ENCODE data around the gene RND3. TPM values are rescaled to one million over a fixed set of nuclear protein-coding genes. Genes with fewer than 3 reads are reported as not detected.

The RND3 gene
- polyA plus RNA-seq, 2 of the 4 experiments (the other 2 are of a cell fraction), result 56.8 to 137 TPM

- peaks cover 19% of the 10 kb centered on the region for H3K4me1 ChIP-seq
- peaks cover 15% of the 10 kb centered on the region for H3K9me3 ChIP-seq
- POLR2A ChIA-PET, result no interaction called here
- ATAC-seq (peak; percentile 76 to 83), DNase-seq (ENCODE audit: low read depth in 1 of 2, low spot score in 1 of 2) (no peak), FAIRE-seq (no peak)
- TF ChIP-seq PBX3 (IDR thresholded peaks at IDR 0.05) (no peak), TFCP2L1 (CRISPR knock-in tag; IDR thresholded peaks at IDR 0.05) (no peak), ZSCAN20 (CRISPR knock-in tag; IDR thresholded peaks at IDR 0.05) (no peak), RNF2 (IDR thresholded peaks at IDR 0.05; ENCODE audit: borderline replicate concordance, low read depth) (no peak), MYC (IDR thresholded peaks at IDR 0.05; ENCODE audit: borderline replicate concordance, low read length) (no peak), EHF (CRISPR knock-in tag; IDR thresholded peaks at IDR 0.05) (no peak), HEYL (CRISPR knock-in tag; IDR thresholded peaks at IDR 0.05) (no peak), CTCF (IDR thresholded peaks at IDR 0.05) (no peak), NFE2L2 (conservative IDR thresholded peaks at IDR 0.05; ENCODE audit: low read length) (no peak), ELK1 (IDR thresholded peaks at IDR 0.05; ENCODE audit: low read depth, low read length) (no peak), ZNF302 (CRISPR knock-in tag; IDR thresholded peaks at IDR 0.05) (no peak), NR3C1 (IDR thresholded peaks at IDR 0.05) (no peak), SREBF2 (IDR thresholded peaks at IDR 0.05) (no peak), CEBPB (IDR thresholded peaks at IDR 0.05) (no peak), CHD2 (IDR thresholded peaks at IDR 0.05; ENCODE audit: low read length, partially characterized antibody) (no peak), MAZ (IDR thresholded peaks at IDR 0.05; ENCODE audit: borderline replicate concordance, low read depth, low read length) (no peak), GATA3 (IDR thresholded peaks at IDR 0.05; ENCODE audit: borderline replicate concordance) (no peak), FOSL2 (IDR thresholded peaks at IDR 0.05) (no peak), FOSL2 (CRISPR knock-in tag; IDR thresholded peaks at IDR 0.05) (no peak)
- H3K27ac ChIP-seq, result peak overlapping the region; percentile 4 to 70; a peak in 4 of 6 replicates
- CTCF ChIA-PET, result interaction anchor here (1.8 to 2.6 kb wide), 2 partner anchors 33 to 89 kb away, joined by 5 to 6 read pairs; no protein-coding TSS in a partner anchor
- H3K4me3 ChIP-seq, result no peak overlapping the region
- 35% methylated on average over 4 of the region's 4 CpGs for WGBS (ENCODE audit: missing lambda C conversion rate)
- H3K4me2 ChIP-seq, result no peak overlapping the region; the same call in 2 of the 3 replicates
These were observed 33.6 kb upstream of the RND3 start for GRCh38 chr2:150520887-150521664.

GRCh38 chr2:150520033-150520432, 32.6 kb upstream of the RND3 start:
- POLR2A ChIA-PET, result no interaction called here
- 83% methylated on average over 4 of the region's 4 CpGs for whole genome bisulfite sequencing (ENCODE audit: missing lambda C conversion rate)
- ATAC-seq (no peak), DNase-seq (ENCODE audit: low read depth in 1 of 2, low spot score in 1 of 2) (no peak), FAIRE-seq (no peak)
- H3K9me3 ChIP-seq, result peaks cover 13% of the 10 kb centered on the region
- peaks cover 16% of the 10 kb centered on the region; the same call in 2 of the 3 replicates for H3K4me1 ChIP-seq
- CTCF ChIA-PET, result interaction anchor here (1.8 to 2.6 kb wide), 2 partner anchors 32 to 90 kb away, joined by 5 to 6 read pairs; no protein-coding TSS in a partner anchor
- H3K4me2 ChIP-seq, result no peak overlapping the region
- no peak overlapping the region for H3K4me3 ChIP-seq
- 0 out of 6 replicates have a peak overlapping the region, but pooled peaks of 1 of the 2 experiments have one; percentile 14 for H3K27ac ChIP-seq
- TF ChIP-seq RNF2 (IDR thresholded peaks at IDR 0.05; ENCODE audit: borderline replicate concordance, low read depth) (no peak), CEBPB (IDR thresholded peaks at IDR 0.05) (no peak), HOXA7 (CRISPR knock-in tag; IDR thresholded peaks at IDR 0.05) (no peak), ZSCAN20 (CRISPR knock-in tag; IDR thresholded peaks at IDR 0.05) (no peak), ELK1 (IDR thresholded peaks at IDR 0.05; ENCODE audit: low read depth, low read length) (no peak), USF2 (IDR thresholded peaks at IDR 0.05) (no peak), RAD21 (conservative IDR thresholded peaks at IDR 0.05 in 1 of 2, IDR thresholded peaks at IDR 0.05 in 1 of 2) (no peak), SREBF2 (IDR thresholded peaks at IDR 0.05) (no peak), HES2 (IDR thresholded peaks at IDR 0.05) (no peak), MAZ (IDR thresholded peaks at IDR 0.05; ENCODE audit: borderline replicate concordance, low read depth, low read length) (no peak), EHF (CRISPR knock-in tag; IDR thresholded peaks at IDR 0.05) (no peak), POLR2AphosphoS2 (conservative IDR thresholded peaks at IDR 0.05; ENCODE audit: low read length) (no peak), FOXS1 (CRISPR knock-in tag; IDR thresholded peaks at IDR 0.05) (no peak), JUNB (IDR thresholded peaks at IDR 0.05) (no peak), MAX (IDR thresholded peaks at IDR 0.05) (no peak), TFCP2L1 (CRISPR knock-in tag; IDR thresholded peaks at IDR 0.05) (no peak)
